ENCODE results near the gene PEX14.
A peak's percentile ranks its signal among the peaks of the same experiment; 100 is the strongest.

The PEX14 gene

GRCh38 chr1:10559386-10559785 lies 84.6 kb downstream of the PEX14 start:
- Histone ChIP-seq H3K23ac (ENCODE audit: low read length in 2 of 2) (no peak overlapping the region), H3K4me1 (ENCODE audit: control insufficient read depth, insufficient read depth, low read depth, low read length) (peaks cover 8% of the 10 kb centered on the region), H2AFZ (ENCODE audit: low read depth, low read length) (no peak overlapping the region), H3K27ac (ENCODE audit: low read length, poor library complexity, severe bottlenecking) (no peak overlapping the region), H2BK5ac (ENCODE audit: low read depth, low read length, poor library complexity, severe bottlenecking) (no peak overlapping the region), H3K79me1 (replicated peaks; ENCODE audit: low read length, poor library complexity, severe bottlenecking) (peaks cover 26% of the 10 kb centered on the region), H3K36me3 (ENCODE audit: control insufficient read depth in 1 of 2, insufficient read depth in 2 of 2, low read depth in 1 of 2, low read length in 2 of 2) (peaks cover 0 to 8% of the 10 kb centered on the region in 2 experiments), H2BK120ac (ENCODE audit: low read depth, low read length) (no peak overlapping the region), H3K4ac (ENCODE audit: low read depth in 1 of 2, low read length in 2 of 2) (no peak overlapping the region), H2AK5ac (ENCODE audit: low read length, severe bottlenecking) (no peak overlapping the region), H4K8ac (ENCODE audit: low read length) (no peak overlapping the region), H3K18ac (ENCODE audit: low read depth in 1 of 2, low read length in 2 of 2) (no peak overlapping the region), H3K4me3 (ENCODE audit: insufficient read depth in 1 of 2, low read depth in 1 of 2, low read length in 2 of 2) (no peak overlapping the region), H2BK12ac (ENCODE audit: low read length in 2 of 2) (no peak overlapping the region), H3K14ac (ENCODE audit: low read length in 2 of 2) (no peak overlapping the region), H2BK15ac (ENCODE audit: low read depth, poor library complexity, severe bottlenecking) (no peak overlapping the region), H3K4me2 (ENCODE audit: low read length, poor library complexity, severe bottlenecking) (no peak overlapping the region), H3K27me3 (ENCODE audit: control insufficient read depth in 1 of 2, insufficient read depth in 1 of 2, low read length in 2 of 2) (no peaks in the 10 kb centered on the region), H3K9ac (ENCODE audit: low read length) (no peak overlapping the region), H3K9me3 (ENCODE audit: control insufficient read depth, low read length) (peaks cover 6% of the 10 kb centered on the region), H4K91ac (ENCODE audit: low read length) (peak overlapping the region; percentile 18)
- WGBS = 100% methylated on average over 3 of the region's 8 CpGs
- no peak for DNase-seq

- H3K9me3 ChIP-seq (ENCODE audit: control insufficient read depth, low read length) = peaks cover 6% of the 10 kb centered on the region
- H4K8ac ChIP-seq (ENCODE audit: low read length) = no peak overlapping the region
- no peak overlapping the region for H3K27ac ChIP-seq (ENCODE audit: low read length, poor library complexity, severe bottlenecking)
- H3K23ac ChIP-seq (ENCODE audit: low read length in 2 of 2) = no peak overlapping the region
- H2AFZ ChIP-seq (ENCODE audit: low read depth, low read length) = no peak overlapping the region
- no peak overlapping the region for H3K14ac ChIP-seq (ENCODE audit: low read length in 2 of 2)
- no peak overlapping the region for H2BK15ac ChIP-seq (ENCODE audit: low read depth, poor library complexity, severe bottlenecking)
- no peak overlapping the region for H3K9ac ChIP-seq (ENCODE audit: low read length)
- peaks cover 19% of the 10 kb centered on the region for H3K79me1 ChIP-seq (replicated peaks; ENCODE audit: low read length, poor library complexity, severe bottlenecking)
- H3K4me3 ChIP-seq (ENCODE audit: insufficient read depth in 1 of 2, low read depth in 1 of 2, low read length in 2 of 2) = no peak overlapping the region
- H2BK12ac ChIP-seq (ENCODE audit: low read length in 2 of 2) = no peak overlapping the region
- H2AK5ac ChIP-seq (ENCODE audit: low read length, severe bottlenecking) = no peak overlapping the region
- no peaks in the 10 kb centered on the region for H3K27me3 ChIP-seq (ENCODE audit: control insufficient read depth in 1 of 2, insufficient read depth in 1 of 2, low read length in 2 of 2)
- H3K36me3 ChIP-seq (ENCODE audit: control insufficient read depth in 1 of 2, insufficient read depth in 2 of 2, low read depth in 1 of 2, low read length in 2 of 2) = peaks cover 0 to 3% of the 10 kb centered on the region in 2 experiments
- peaks cover 1% of the 10 kb centered on the region for H3K4me1 ChIP-seq (ENCODE audit: control insufficient read depth, insufficient read depth, low read depth, low read length)
- H2BK5ac ChIP-seq (ENCODE audit: low read depth, low read length, poor library complexity, severe bottlenecking) = no peak overlapping the region
- no peak overlapping the region for H3K4me2 ChIP-seq (ENCODE audit: low read length, poor library complexity, severe bottlenecking)
- H3K18ac ChIP-seq (ENCODE audit: low read depth in 1 of 2, low read length in 2 of 2) = no peak overlapping the region
- H3K4ac ChIP-seq (ENCODE audit: low read depth in 1 of 2, low read length in 2 of 2) = no peak overlapping the region
- no peak overlapping the region for H2BK120ac ChIP-seq (ENCODE audit: low read depth, low read length)
- H4K91ac ChIP-seq (ENCODE audit: low read length) = no peak overlapping the region
- no peak for DNase-seq
Observed at GRCh38 chr1:10561497-10561896, 86.7 kb downstream of the PEX14 start.

- Histone ChIP-seq H3K18ac (ENCODE audit: low read depth in 1 of 2, low read length in 2 of 2) (no peak overlapping the region), H3K23ac (ENCODE audit: low read length in 2 of 2) (no peak overlapping the region), H2BK5ac (ENCODE audit: low read depth, low read length, poor library complexity, severe bottlenecking) (no peak overlapping the region), H3K4ac (ENCODE audit: low read depth in 1 of 2, low read length in 2 of 2) (no peak overlapping the region), H3K27ac (ENCODE audit: low read length, poor library complexity, severe bottlenecking) (no peak overlapping the region), H2BK12ac (ENCODE audit: low read length in 2 of 2) (no peak overlapping the region), H3K79me1 (replicated peaks; ENCODE audit: low read length, poor library complexity, severe bottlenecking) (peaks cover 19% of the 10 kb centered on the region), H3K4me1 (ENCODE audit: control insufficient read depth, insufficient read depth, low read depth, low read length) (peaks cover 1% of the 10 kb centered on the region), H4K91ac (ENCODE audit: low read length) (no peak overlapping the region), H2AK5ac (ENCODE audit: low read length, severe bottlenecking) (no peak overlapping the region), H3K14ac (ENCODE audit: low read length in 2 of 2) (no peak overlapping the region), H4K8ac (ENCODE audit: low read length) (no peak overlapping the region), H3K36me3 (ENCODE audit: control insufficient read depth in 1 of 2, insufficient read depth in 2 of 2, low read depth in 1 of 2, low read length in 2 of 2) (peaks cover 0 to 3% of the 10 kb centered on the region in 2 experiments), H3K9ac (ENCODE audit: low read length) (no peak overlapping the region), H2BK120ac (ENCODE audit: low read depth, low read length) (no peak overlapping the region), H3K4me2 (ENCODE audit: low read length, poor library complexity, severe bottlenecking) (no peak overlapping the region), H2BK15ac (ENCODE audit: low read depth, poor library complexity, severe bottlenecking) (no peak overlapping the region), H3K9me3 (ENCODE audit: control insufficient read depth, low read length) (peaks cover 6% of the 10 kb centered on the region), H2AFZ (ENCODE audit: low read depth, low read length) (no peak overlapping the region), H3K4me3 (ENCODE audit: insufficient read depth in 1 of 2, low read depth in 1 of 2, low read length in 2 of 2) (no peak overlapping the region), H3K27me3 (ENCODE audit: control insufficient read depth in 1 of 2, insufficient read depth in 1 of 2, low read length in 2 of 2) (no peaks in the 10 kb centered on the region)
- DNase-seq = no peak
- WGBS = 75% methylated on average over 1 of the region's 3 CpGs
Observed at GRCh38 chr1:10561955-10562354, 87.2 kb downstream of the PEX14 start.

DNA sequence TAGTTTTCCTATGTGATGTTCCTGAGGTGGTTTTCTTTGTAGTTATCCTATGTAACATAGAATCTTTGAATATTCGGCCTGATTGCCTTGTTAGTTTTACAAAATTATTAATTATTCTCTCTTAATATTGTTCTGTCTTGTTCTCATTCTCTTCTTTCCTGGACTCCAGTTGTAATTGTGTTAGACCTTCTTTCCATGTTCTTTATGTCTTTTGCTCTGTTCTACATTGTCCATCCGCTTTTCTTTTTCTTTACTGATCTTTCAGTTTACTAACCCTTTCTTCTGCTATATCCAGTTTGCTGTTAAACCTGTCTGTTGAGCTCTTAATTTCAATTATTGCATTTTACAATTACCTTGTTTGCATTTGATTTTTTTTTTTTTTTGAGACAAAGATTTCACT lies 89.3 kb downstream of the PEX14 start:
- Histone ChIP-seq H3K4ac (ENCODE audit: low read depth in 1 of 2, low read length in 2 of 2) (no peak overlapping the region), H3K9ac (ENCODE audit: low read length) (no peak overlapping the region), H4K8ac (ENCODE audit: low read length) (no peak overlapping the region), H3K4me2 (ENCODE audit: low read length, poor library complexity, severe bottlenecking) (no peak overlapping the region), H2BK5ac (ENCODE audit: low read depth, low read length, poor library complexity, severe bottlenecking) (no peak overlapping the region), H2AK5ac (ENCODE audit: low read length, severe bottlenecking) (no peak overlapping the region), H2BK120ac (ENCODE audit: low read depth, low read length) (no peak overlapping the region), H3K79me1 (replicated peaks; ENCODE audit: low read length, poor library complexity, severe bottlenecking) (peaks cover 19% of the 10 kb centered on the region), H4K91ac (ENCODE audit: low read length) (no peak overlapping the region), H2BK15ac (ENCODE audit: low read depth, poor library complexity, severe bottlenecking) (no peak overlapping the region), H3K18ac (ENCODE audit: low read depth in 1 of 2, low read length in 2 of 2) (no peak overlapping the region), H2BK12ac (ENCODE audit: low read length in 2 of 2) (no peak overlapping the region), H3K23ac (ENCODE audit: low read length in 2 of 2) (no peak overlapping the region), H2AFZ (ENCODE audit: low read depth, low read length) (no peak overlapping the region), H3K36me3 (ENCODE audit: control insufficient read depth in 1 of 2, insufficient read depth in 2 of 2, low read depth in 1 of 2, low read length in 2 of 2) (peaks cover 0 to 3% of the 10 kb centered on the region in 2 experiments), H3K14ac (ENCODE audit: low read length in 2 of 2) (no peak overlapping the region), H3K27me3 (ENCODE audit: control insufficient read depth in 1 of 2, insufficient read depth in 1 of 2, low read length in 2 of 2) (no peaks in the 10 kb centered on the region), H3K4me3 (ENCODE audit: insufficient read depth in 1 of 2, low read depth in 1 of 2, low read length in 2 of 2) (no peak overlapping the region), H3K27ac (ENCODE audit: low read length, poor library complexity, severe bottlenecking) (no peak overlapping the region), H3K9me3 (ENCODE audit: control insufficient read depth, low read length) (peaks cover 6% of the 10 kb centered on the region), H3K4me1 (ENCODE audit: control insufficient read depth, insufficient read depth, low read depth, low read length) (peaks cover 1% of the 10 kb centered on the region)
- no peak for DNase-seq
- 100% methylated on average over 1 of the region's 2 CpGs for WGBS

Data from mesenchymal stem cell (in vitro differentiated cells and primary cell).